Ammon's horn (tissue), 1 donor: ENCODE data around the gene CD55.

ENCODE experiments used
- DNase-seq: peaks from one replicate; pipeline ENCODE4 v3.0.0-alpha.2; 2016; ENCODE audit warnings: low spot score

The CD55 gene

DNA sequence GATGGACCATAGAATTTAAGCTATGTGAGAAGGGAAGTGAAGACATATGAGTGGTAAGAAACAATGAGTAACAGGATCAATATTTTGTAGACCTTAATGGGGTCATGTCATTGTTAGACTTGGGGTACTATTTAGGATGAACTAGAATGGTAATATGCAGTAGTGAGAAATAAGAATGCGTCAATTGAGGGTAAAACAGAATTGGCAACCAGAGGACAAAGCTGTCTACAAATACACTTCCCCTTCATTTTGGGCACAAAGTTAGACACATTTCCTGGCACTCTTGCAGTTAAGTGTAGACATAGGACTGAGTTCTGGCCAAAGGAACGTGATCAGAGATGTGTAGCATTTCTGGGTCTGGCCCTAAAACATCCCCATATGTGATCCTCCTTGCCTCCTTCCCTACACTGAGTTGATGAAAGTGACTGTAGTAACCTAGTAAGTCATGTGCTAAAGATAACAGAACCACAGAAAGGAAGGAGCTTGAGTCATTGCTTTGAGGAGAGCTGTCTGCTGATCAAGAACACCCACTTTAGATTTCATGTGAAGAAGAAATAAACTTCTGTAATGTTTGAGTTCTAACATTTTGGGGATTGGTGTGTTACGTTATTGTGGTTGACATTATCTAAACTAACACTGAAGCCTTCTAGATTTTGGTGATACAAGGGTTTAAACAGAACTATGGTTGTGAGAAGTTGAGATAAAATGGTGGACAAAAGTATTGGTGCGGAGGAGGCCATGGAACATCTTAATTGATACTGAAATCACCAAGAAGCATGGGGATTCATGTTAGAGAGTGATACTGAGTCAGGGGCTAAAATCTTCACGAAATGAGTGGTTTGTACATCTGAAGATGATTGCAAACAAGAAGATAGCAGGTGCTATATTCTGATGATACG lies 41.7 kb downstream of the CD55 start:
- DNase-seq: no peak

- no peak for DNase-seq
These were observed 42.4 kb downstream of the CD55 start for GRCh38 chr1:207363871-207364270.

GRCh38 chr1:207364614-207365013 lies 43.1 kb downstream of the CD55 start:
- no peak for DNase-seq

DNA sequence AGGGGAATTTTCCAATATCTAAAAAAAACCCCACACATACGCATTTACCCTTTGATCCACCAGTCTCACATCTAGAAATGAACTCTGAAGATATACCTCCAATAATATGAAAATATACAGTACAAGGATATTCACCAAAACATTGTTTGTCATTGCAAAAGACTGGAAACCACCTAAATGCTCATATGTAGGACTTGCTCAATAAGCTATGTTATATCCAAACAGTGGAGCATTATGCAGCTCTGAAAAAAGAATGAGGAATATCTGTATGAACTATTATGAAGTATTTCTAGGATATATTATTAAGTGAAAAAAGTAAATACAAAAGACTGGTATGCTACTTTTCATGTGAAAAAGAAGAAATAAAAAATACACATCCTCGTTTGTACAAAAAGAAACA lies 43.6 kb downstream of the CD55 start:
- DNase-seq: no peak

GRCh38 chr1:207366022-207366421 lies 44.5 kb downstream of the CD55 start:
- no peak for DNase-seq

DNA sequence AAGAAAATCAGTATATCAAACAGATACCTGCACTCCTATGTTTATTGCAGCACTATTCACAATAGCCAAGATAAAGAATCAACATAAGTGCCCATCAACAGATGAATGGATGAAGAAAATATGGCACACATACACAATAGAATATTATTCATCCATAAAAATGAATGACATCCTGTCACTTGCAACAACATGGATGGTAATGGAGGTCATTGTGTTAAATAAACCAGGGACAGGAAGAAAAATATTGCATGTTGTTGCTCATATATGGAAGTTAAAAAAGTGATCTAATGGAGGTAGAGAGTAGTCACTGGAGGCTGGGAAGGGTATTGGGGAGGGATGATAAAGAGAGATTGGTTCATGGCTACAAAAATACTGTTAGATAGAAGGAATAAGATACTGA lies 67.2 kb downstream of the CD55 start:
- no peak for DNase-seq

DNA sequence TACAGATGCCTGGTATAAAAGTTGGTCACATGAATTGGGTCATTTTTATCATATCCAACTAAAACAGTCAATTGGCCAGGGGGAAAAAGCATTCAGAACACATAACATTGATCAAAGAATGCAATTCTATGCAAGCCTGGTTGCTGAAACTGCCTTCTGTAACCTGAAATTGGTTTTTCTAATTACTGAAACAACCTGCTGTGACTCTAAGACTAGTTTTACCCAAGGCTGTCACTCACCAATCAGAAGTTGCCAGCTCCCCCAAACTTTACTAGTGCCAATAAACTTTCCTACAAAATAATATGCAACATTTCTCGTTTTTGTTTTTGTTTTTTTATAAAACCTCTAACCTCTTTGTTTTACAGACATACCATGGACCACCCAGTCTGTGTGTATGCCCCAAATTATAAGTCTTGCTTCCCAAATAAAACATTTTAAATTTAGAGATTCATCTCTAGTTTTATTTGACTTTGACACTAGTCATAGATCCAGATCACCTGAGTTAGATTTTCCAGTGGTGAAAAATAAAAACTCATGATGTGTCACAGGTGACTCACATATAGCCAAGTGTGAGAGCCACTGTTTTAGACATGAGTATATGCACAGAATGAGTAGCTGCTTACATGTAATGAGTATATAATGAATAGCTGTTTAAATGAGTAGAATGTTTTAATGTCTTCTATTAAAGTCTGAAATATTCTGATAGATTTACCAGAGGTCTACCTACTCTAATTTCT lies 68.4 kb downstream of the CD55 start:
- DNase-seq: no peak

GRCh38 chr1:207393610-207394009 lies 72.1 kb downstream of the CD55 start:
- DNase-seq: no peak

- no peak for DNase-seq
These were observed 74.8 kb downstream of the CD55 start for GRCh38 chr1:207396168-207396746.

GRCh38 chr1:207397525-207397926 lies 76.0 kb downstream of the CD55 start:
- no peak for DNase-seq

GRCh38 chr1:207398986-207399385 lies 77.5 kb downstream of the CD55 start:
- peak; percentile 73 for DNase-seq

GRCh38 chr1:207401578-207401977 lies 80.1 kb downstream of the CD55 start:
- DNase-seq: no peak

DNA sequence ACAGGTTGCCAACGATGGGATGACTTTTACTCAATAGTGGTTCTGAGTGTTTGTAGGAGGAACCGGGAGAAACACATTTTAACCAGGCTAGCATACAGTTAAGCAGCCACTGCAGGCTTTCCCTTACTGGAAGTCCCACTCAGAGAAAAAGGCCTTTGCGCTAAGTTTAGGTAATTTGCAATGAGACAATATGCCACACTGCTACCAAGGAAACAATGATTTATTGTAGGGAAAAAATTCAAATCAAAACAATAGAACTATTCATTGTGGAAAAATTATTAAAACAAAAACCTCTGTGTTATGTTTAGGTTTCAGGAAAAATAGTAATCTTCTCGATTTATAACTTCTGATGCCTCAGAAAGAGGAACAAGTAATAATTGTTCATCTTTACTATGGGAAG lies 81.3 kb downstream of the CD55 start:
- DNase-seq: peak; percentile 48

GRCh38 chr1:207404849-207405525 lies 83.5 kb downstream of the CD55 start:
- DNase-seq: peak; percentile 88

GRCh38 chr1:207405814-207406213 lies 84.3 kb downstream of the CD55 start:
- DNase-seq: no peak

GRCh38 chr1:207407655-207408260 lies 86.3 kb downstream of the CD55 start:
- no peak for DNase-seq
